ENCODE measurements around the gene TSPAN33. TPM values are rescaled to one million over a fixed set of nuclear protein-coding genes. Genes with fewer than 3 reads are reported as not detected.
"Not testable (repeated sequence)": the region's sequence is repeated elsewhere in the genome, so short reads cannot be mapped to it uniquely, and the experiment has no call there.

The TSPAN33 gene
- total RNA-seq, 1 donor from 2014 or later = 20.8 TPM

DNA sequence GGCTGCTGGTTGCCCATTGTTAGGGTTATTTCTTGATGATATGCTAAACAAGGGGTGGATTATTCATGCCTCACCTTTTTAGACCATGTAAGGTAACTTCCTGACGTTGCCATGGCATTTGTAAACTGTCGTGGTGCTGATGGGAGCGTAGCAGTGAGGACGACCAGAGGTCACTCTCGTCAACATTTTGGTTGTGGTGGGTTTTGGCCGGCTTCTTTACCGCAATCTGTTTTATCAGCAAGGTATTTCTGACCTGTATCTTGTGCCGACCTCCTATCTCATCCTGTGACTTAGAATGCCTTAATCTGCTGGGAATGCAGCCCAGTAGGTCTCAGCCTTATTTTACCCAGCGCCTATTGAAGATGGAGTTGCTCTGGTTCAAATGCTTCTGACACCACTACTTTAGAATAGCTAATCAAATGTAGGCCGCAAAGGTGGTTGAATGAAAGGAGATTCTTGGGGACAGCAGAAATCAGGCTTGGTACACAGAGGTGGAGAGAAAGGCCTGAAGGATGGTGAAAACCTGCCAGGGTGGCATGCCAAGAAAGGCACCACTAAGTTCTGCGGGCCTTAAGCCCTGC is 26.0 kb downstream of the TSPAN33 start:
- no peak for DNase-seq

GRCh38 chr7:129173861-129174260 is 29.4 kb downstream of the TSPAN33 start:
- not testable (repeated sequence) for DNase-seq

DNA sequence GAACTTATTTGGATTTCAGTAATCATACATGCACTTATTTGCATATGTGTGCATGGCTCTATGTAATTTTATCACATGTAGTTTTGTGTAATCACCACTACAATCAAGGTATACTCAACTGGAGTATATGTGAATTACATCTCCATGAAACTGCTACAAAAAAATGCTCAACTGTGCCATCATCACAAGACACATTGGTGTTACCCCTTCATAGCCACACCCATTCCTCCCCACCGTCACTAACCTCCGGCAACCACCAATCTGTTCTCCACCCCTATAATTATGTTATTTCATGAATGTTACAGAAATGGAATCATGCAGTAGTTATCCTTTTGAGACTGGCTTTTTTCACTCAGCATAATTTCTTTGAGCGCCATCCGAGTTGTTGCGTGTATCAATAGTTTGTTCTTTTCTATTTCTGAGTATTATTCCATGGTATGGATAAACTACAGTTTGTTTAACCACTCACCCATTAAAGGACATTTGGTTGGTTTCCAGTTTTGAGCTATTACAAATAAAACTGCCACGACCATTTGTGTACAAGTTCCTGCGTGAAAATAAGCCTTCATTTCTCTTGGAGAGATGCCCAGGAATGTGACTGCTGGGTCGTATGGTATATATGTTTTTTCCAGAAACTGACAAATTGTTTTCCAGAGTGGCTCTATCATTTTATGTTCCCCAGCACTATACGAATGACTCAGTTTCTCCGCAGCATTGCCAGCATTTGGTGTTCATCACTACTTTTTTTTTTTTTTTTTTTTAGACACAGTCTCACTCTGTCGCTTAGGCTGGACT is 32.6 kb downstream of the TSPAN33 start:
- peak; percentile 20 for DNase-seq

GRCh38 chr7:129184981-129185670 is 40.6 kb downstream of the TSPAN33 start:
- peak; percentile 71 for DNase-seq

GRCh38 chr7:129186749-129187260 is 42.3 kb downstream of the TSPAN33 start:
- no peak for DNase-seq

DNA sequence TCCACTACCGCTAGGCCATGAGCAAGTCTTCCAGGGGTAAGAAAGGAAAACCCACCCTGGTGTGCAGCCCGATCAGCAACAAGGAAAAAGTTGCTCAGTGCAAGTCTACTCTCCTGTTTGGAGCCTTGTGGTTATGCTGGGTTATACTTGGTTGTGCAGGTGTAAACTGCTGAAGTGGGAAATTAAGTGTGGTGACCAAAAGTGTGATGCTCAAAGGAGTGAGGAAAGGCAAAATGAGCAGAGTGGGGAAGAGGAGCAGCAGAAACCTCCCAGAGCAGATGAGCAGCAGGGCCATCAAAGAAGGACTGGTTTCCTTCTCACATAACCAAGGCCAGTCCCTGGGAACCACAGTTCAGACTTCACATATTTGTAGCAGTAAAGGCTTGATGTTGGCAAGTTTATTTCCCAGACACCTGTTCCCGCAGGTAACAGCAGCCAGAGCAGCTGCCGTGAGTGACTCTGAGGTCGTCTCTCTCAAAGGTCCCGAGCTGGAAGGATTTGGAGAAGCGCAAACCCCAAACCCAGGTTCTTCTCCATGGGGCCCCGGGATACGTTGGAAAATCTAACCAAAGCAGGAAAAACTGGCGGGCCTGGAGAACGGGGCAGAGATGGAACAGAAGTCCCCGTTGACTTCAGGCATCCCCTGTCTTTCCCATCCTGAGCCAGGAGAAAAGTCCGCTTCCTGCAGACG is 43.3 kb downstream of the TSPAN33 start:
- DNase-seq = no peak

GRCh38 chr7:129188372-129188891 is 43.9 kb downstream of the TSPAN33 start, which contains the start of gene SMO:
Gene SMO, plus strand, starts transcription at chr7:129188633. Its CDS starts 519 bp downstream, at chr7:129189152.
- peak; percentile 95 for DNase-seq

DNA sequence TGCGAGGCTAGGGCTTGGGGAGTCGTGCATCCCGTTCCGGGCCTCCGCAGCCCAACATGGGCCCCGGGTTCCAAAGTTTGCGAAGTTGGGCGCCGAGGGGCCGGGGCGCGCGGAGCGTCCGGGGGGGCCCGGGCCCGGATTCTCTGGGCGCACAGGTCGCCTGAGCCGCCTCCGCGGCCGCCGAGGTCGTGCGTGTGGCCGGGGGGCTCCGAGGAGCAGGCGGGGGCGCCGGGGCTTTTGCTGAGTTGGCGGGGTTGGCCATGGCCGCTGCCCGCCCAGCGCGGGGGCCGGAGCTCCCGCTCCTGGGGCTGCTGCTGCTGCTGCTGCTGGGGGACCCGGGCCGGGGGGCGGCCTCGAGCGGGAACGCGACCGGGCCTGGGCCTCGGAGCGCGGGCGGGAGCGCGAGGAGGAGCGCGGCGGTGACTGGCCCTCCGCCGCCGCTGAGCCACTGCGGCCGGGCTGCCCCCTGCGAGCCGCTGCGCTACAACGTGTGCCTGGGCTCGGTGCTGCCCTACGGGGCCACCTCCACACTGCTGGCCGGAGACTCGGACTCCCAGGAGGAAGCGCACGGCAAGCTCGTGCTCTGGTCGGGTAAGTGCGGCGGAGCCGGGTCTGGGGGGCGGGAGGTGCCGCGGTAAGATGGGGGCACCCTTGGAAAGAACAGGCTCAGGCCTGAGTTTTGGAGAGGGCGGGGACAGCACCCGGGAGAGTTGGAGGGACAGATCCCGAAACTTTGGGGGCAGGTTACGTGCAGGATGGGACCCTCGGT is 44.6 kb downstream of the TSPAN33 start:
- DNase-seq = peak; percentile 45

- no peak for DNase-seq
These were observed 45.3 kb downstream of the TSPAN33 start for GRCh38 chr7:129189661-129190310.

DNA sequence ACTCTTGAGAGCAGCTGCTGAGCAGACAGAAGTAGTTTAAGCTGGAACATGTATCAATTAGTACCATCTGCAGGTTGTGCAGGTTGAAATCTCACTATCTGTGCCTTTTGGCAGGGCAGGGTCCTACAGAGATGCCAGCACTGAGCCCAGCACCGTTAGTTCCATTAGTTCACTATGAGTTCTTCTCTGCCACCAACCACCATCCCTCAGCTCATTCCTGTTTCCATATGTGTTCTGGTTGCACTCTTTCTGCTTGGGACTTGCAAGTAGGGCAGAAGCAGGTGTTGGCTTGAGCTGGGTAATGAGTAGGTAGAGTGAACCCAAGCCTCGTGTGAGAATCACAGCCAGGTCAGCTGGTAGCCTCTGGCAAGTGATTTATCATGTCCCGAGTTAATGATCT is 46.8 kb downstream of the TSPAN33 start:
- no peak for DNase-seq

DNA sequence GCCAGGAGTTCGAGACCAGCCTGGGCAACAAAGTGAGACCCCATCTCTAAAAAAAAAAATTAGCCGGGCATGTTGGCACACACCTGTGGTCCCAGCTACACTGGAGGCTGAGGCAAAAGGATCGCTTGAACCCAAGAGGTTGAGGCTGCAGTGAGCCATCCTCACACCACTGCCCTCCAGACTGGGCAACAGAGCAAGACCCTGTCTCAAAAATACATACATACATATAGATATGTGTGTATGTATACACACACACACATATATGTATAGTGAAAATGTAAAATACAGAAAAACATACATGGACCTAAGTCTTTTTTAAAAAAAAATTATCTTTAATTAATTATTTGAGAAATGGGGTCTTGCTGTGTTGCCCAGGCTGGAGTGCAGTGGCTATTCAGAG is 49.4 kb downstream of the TSPAN33 start:
- DNase-seq = no peak

- no peak for DNase-seq
These were observed 53.3 kb downstream of the TSPAN33 start for GRCh38 chr7:129197771-129198170.

DNA sequence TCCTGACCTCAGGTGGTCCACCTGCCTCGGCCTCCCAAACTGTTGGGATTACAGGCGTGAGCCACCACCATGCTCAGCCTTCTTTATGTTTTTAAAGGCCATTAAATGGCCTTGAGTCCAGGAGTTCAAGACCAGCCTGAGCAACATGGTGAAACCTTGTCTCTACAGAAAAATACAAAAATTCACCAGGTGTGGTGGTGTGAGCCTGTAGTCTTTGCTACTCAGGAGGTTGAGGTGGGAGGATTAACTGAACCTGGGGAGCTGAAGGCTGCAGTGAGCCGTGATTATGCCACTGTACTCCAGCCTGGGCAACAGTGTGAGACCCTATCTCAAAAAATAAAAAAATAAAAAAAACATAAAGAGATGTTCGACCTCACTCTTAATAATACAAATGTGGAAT is 54.9 kb downstream of the TSPAN33 start:
- DNase-seq = no peak

GRCh38 chr7:129202058-129202777 is 57.7 kb downstream of the TSPAN33 start:
- no peak for DNase-seq

DNA sequence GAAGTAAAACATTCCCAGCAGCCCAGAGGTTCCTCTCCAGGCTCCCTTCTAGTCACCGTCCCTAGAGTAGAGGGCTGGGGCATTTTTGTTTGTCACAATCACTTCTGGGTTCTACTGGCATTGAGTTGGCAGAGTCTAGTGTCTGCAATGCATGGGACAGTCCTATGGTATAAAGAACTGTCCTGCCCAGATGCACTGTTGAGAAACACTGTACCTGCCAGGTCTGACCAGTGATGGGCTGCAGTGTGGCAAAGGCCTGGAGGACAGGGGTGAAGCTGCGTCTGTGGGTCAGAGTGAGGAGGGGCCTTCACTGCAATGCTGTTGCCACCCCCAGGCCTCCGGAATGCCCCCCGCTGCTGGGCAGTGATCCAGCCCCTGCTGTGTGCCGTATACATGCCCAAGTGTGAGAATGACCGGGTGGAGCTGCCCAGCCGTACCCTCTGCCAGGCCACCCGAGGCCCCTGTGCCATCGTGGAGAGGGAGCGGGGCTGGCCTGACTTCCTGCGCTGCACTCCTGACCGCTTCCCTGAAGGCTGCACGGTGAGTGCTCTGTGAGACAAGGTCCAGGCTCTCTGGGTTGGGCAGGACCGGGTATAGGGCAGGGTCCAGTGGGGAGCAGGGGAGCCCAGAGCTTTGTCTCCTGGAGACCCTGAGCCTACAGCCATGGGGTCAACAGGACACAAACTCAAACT is 58.7 kb downstream of the TSPAN33 start:
- no peak for DNase-seq

DNA sequence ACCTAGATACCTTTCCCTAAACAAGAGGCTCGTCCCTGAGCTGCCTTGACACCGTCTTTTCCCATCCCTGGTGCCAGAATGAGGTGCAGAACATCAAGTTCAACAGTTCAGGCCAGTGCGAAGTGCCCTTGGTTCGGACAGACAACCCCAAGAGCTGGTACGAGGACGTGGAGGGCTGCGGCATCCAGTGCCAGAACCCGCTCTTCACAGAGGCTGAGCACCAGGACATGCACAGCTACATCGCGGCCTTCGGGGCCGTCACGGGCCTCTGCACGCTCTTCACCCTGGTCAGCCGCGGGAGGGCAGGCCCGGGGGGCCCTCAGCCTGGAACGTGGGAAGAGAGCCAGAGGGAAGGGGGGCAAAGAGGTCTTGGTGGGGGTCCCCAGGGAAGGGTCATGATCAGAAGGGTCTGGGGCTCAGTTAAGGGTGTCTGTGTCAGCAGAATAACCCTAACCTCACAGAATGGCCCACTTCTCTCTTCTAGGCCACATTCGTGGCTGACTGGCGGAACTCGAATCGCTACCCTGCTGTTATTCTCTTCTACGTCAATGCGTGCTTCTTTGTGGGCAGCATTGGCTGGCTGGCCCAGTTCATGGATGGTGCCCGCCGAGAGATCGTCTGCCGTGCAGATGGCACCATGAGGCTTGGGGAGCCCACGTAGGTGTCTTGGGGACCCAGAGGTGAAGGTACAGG is 60.8 kb downstream of the TSPAN33 start:
- no peak for DNase-seq

- DNase-seq = no peak
These were observed 61.7 kb downstream of the TSPAN33 start for GRCh38 chr7:129205987-129206785.

- DNase-seq = no peak
These were observed 64.2 kb downstream of the TSPAN33 start for GRCh38 chr7:129208667-129209066.
